Activated CD8-positive, alpha-beta memory T cell treated with anti-CD3 and anti-CD28 coated beads, Interleukin-2, amount 50 U/mL, for 1 hour (primary cell): ENCODE measurements around the gene SIGLEC14.
"Not testable (repeated sequence)": the region's sequence is repeated elsewhere in the genome, so short reads cannot be mapped to it uniquely, and the experiment has no call there.

Source experiments
- DNase-seq: peaks from one replicate; pipeline ENCODE4 v3.0.0-alpha.2; 2020; ENCODE audit errors: extremely low read depth

The SIGLEC14 gene, protein sequence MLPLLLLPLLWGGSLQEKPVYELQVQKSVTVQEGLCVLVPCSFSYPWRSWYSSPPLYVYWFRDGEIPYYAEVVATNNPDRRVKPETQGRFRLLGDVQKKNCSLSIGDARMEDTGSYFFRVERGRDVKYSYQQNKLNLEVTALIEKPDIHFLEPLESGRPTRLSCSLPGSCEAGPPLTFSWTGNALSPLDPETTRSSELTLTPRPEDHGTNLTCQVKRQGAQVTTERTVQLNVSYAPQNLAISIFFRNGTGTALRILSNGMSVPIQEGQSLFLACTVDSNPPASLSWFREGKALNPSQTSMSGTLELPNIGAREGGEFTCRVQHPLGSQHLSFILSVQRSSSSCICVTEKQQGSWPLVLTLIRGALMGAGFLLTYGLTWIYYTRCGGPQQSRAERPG

DNA sequence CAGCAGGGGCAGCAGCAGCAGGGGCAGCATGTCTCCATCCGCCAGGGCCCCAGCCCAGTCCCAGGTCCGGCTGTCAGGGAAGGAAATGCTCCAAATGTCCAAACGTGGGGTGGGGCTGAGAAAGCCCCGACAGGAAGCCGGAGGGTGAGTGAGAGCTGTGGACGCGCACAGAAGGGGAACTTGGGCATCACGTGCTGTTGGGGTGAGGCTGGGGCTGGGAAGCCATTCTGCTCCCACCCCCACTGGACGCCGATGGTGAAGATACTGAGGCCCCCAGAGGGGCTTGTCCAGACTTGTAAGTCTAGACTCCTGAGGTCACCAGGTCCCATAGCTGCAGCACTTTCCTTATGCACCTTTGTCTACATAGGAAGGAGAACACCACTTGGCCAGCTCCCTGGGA is at the start of gene SIGLEC14:
Gene SIGLEC14 (minus strand): TSS at position 96 of the 400 bp plus-strand sequence. CDS start 66 bp downstream, at position 30.
- not testable (repeated sequence) for DNase-seq

DNA sequence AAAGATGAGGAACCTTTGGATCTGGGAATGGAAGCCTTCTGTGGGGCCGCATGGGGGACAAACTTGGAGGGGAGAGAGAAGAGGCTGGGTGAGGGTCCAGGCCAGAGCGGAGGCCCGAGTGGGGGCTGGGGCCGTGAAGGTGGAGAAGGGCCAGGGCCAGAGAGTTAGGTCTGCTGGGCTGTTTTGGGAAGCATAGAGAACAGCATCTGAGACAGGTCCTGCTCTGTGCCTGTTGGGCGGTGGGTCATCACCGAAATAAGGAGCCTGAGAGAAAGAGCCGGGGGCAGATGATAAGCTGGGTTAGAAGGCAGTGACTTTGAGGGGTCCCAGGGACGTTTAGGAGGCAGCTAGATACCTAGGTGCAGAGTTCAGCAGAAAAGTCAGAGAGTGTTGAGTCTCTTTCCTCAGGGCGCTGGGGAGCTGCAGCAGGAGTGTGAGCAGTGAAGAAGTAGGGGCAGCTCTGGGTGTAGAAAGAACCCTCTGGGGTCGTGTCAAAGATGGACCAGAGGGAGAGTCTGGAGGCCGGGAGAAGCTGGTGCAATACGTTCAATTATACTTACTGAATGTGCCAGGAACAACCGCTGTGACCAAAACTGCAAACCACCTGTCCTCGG is 49.2 kb upstream of the SIGLEC14 start:
- no peak for DNase-seq

GRCh38 chr19:51695088-51695487 is 48.5 kb upstream of the SIGLEC14 start:
- DNase-seq, result no peak

- DNase-seq, result no peak
These were observed 47.9 kb upstream of the SIGLEC14 start for GRCh38 chr19:51694318-51695085.

- DNase-seq, result no peak
These were observed 47.2 kb upstream of the SIGLEC14 start for GRCh38 chr19:51693819-51694218.

GRCh38 chr19:51693260-51693659 is 46.6 kb upstream of the SIGLEC14 start, which contains the start of gene SPACA6:
Gene SPACA6 (plus strand): TSS chr19:51693330. CDS start chr19:51693527, 197 bp downstream.
- DNase-seq, result no peak

- no peak for DNase-seq
These were observed 45.8 kb upstream of the SIGLEC14 start for GRCh38 chr19:51692468-51692867.

DNA sequence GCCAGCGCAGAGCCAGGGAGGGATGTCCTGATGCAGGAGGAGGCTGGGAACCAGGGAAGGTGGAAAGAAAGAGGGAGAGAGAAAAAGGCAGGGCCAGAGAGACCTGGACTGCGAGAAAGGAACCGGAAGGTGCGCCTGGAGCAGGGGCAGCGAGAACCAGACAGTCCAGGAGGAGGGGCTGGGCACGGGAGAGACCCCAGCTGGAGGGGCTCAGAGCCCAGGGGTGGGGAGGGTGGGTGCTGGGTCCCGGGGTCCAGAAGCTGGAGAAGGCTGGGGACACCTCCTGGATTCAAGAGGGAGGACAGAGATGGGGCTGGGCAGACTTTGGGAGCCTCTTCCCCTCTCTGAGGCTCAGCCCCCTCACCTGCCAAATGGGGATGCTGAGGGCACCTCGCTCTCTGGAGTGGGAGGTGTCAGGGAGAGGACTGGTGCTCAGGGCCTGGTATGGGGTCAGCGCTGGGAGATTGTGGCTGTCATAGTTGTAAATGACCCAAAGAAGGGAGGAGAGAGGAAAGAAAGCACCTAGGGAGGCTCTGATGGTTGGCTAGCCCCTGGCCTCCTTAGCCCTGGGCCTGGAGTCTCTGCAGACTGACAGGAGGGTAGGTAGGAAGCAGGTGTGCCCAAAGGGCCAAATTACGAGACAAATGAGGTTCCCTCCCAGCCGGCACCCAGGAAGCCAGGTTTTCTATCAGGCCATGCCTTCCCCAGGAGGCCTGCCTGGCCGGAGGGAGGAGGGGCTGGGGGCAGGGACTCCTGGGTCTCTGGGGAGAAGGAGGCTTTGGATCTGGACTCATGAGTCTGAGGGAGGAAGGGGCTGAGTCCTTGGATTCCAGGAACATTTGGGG is 45.2 kb upstream of the SIGLEC14 start:
- DNase-seq, result no peak

DNA sequence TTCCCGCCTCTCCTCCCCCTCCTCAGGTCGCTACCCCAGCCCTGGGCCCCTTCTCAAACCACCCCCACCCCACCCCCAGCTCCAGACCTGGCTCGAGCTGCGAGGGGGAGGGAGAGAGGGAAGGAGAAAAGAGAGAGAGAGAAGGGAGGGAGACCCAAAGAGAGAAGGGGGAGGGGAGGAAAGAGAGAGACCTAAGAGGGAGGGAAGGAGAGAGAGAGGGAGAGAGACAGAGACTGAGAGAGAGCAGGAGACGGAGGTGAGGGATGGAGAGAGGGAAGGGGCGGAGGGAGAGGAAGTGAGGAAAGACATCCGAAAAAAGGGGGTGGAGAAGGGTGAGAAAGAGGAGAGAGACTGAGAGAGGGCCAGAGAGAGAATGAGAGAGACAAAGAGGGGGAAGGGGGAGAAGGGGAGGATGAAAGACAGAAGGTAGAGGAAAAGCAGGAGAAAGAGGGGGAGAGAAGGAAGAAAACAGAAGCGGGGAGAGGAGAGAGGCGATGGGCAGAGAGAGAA is 44.5 kb upstream of the SIGLEC14 start:
- no peak for DNase-seq

DNA sequence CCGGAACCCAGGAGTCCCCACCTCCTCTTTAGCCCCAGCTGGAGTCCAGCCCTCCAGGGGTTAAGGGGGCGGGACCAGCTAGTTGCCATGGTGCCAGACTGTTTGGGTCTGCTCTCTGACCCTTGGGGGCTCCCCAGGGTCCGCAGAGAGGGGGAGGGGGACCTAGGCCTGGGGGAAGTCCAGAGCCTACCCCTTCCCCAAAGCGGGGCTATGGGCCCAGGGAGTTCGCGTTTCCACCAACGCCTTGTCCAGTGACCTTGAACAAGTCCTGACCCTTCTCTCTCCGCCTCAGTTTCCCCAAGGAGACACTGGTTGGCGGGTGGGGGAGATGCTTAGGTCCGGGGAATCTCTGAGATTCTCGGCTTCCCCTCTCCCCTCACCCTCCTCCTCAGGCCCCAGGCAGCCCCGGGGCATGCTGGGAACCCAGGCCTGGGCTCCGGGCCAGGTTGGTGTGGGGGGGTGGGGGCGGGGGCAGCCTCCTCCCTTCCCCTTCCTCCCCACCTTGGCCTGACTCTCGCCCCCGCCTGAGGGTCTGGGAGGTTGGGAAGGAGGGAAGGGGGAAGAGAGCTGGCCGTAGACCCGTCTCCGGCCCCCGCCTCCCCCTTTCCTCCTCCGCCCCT is 43.9 kb upstream of the SIGLEC14 start:
- DNase-seq, result no peak

DNA sequence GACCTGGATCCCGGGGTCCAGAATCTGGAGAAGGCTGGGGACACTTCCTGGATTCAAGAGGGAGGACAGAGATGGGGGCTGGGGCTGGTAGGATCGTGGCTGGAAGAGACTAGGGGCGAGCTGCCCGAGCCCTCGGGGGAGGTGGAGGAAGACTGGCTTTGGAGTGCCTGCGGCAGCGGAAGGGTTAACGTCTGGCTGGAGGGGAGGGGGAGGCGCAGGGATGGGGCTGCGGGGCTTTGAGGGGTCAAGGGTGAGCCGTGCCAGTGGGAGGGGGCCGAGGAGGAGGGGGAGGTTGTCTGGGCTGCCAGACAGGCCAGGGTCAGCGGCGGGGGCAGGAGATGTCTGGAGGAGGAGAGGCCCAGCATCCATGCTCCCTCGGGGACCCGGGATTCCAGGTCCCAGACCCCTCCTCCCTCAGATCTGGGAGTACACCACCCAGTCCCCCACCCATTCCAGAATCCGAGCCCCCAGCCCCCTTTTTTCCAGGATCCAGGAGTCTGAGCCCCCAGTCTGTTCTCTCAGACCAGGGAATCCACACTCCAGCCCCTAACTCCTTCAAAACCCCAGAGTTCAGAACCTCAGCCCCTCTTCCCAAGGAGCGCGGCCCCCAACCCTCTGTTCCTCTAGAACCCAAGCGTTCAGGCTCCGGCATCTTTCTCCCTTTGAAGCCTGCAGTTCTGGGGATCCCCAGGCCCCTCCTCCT is 43.3 kb upstream of the SIGLEC14 start:
- no peak for DNase-seq

GRCh38 chr19:51688671-51689571 is 42.3 kb upstream of the SIGLEC14 start:
- no peak for DNase-seq

- DNase-seq, result no peak
These were observed 41.4 kb upstream of the SIGLEC14 start for GRCh38 chr19:51687791-51688670.

DNA sequence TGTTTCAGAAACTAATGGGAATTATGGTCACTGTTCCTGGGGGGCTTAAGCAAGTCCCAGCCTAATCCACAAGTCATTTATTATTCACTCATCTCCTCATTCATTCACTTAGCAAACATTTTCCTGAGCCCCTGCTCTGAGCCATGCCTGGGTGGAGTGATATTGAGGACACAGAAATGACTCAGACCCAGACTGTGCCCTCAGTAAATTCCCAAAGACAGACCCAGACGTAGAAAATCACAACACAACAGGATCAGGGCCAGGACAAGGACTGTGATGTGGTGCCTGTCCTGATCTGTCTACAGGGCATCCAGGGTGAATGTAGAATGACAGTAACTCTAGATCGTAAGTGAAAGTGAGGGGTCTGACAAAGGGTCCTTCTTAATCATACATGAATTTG is 39.5 kb upstream of the SIGLEC14 start:
- DNase-seq, result no peak

DNA sequence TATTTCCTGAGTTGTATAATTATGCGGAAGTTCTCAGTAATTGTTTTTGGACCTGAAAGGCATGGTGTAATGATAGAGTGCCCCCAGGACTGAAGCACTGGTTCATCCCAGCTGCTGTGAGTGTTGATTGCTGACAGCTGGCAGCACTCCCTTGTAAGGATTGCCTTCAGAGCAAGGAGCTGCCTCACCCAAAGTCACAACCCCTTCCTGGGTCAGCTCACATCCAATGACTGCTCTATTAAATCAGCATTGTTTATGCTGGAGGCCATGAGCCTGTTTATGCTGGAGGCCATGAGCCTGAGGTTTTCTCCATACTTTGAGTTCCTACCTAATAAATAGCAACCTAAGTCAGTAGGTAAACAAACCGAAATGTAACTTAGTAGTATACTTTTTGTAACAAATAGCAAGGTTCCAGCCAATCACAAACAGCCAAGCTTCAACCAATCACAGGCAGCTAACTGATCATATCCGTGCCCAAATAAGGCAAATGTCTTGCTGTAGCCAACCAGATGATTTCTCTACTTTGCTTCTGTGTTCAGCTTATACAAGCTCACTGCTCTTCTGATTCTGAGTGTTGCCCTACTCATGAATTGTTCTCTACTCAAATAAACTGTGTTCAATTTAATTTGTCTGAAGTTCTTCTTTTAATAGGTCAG is 34.8 kb upstream of the SIGLEC14 start:
- no peak for DNase-seq

DNA sequence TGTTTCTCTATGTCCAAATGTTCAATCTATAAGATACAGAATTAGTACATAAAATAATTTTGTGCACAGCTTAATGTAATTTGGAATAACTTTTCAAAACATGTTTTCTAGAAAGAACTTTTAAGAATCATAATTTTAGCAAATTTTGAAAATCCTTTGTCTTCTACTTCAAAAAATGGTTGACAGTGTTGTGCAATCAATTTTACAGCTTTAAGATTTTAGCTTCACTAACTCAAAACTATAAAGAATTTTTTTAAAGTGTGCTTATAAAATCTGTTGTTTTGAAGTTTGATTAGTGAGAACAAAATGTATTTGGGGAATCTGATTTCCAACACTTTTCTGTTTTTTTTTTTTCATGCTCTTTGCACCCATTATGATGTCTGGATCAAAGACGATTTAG is 33.8 kb upstream of the SIGLEC14 start:
- DNase-seq, result no peak

DNA sequence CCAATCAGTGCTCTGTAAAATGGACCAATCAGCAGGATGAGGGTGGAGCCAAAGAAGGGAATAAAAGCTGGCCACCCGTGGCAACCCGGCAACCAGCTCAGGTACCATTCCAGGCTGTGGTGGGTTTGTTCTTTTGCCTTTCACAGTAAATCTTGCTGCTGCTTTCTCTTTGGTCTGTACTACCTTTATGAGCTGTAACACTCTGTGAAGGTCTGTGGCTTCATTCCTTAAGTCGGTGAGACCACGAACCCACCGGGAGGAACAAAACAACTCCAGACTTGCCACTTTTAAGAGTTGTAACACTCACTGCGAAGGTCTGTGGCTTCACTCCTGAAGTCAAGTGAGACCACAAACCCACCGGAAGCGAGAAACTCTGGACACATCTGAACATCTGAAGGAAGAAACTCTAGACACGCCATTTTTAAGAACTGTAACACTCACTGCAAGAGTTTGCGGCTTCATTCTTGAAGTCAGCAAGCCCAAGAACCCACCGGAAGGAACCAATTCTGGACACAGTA is 30.0 kb upstream of the SIGLEC14 start:
- no peak for DNase-seq
